Stimulated activated CD8-positive, alpha-beta memory T cell treated with anti-CD3 and anti-CD28 coated beads, Interleukin-15, amount 100 ng/mL, for 4 hours (primary cell): ENCODE data around the gene CPM.
A peak's percentile ranks its signal among the peaks of the same experiment; 100 is the strongest.
"Not testable (repeated sequence)": the region's sequence is repeated elsewhere in the genome, so short reads cannot be mapped to it uniquely, and the experiment has no call there.

Experiments used
- DNase-seq, 2 donors: peaks; one replicate each; pipeline ENCODE4 v3.0.0-alpha.2; 2020; ENCODE audit warnings: low read depth in 2 of 2

Gene CPM

GRCh38 chr12:68827895-68828671 lies 104.9 kb downstream of the CPM start:
- no peak for DNase-seq

DNA sequence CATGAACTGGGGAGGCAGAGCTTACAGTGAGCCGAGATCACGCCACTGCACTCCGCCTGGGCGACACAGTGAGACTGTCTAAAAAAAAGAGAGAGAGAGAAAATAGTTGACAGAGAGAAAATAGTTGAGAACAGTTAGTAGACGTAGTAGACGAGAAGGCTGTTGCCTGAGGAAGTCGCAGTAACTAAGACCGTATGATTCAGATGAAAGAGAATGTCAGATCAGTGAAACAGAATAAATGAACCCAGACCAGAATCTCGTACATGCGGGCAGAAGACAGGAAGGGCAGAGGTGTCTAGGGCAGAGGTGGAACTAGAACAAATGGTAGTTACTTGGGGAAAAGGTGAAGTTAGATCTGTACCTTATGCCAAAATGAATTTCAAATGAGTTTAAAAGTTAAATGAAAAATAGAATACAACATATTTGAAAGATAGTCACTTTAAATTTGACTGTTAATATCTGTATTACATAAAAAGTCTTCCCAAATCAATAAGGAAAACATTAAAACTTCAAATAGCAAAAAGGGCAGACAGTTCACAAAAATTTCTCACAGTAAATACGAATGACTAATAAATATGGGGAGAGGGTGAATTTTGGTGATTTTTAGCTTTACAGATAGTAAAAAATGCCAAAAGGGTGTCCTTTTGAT lies 107.3 kb downstream of the CPM start:
- DNase-seq = no peak

DNA sequence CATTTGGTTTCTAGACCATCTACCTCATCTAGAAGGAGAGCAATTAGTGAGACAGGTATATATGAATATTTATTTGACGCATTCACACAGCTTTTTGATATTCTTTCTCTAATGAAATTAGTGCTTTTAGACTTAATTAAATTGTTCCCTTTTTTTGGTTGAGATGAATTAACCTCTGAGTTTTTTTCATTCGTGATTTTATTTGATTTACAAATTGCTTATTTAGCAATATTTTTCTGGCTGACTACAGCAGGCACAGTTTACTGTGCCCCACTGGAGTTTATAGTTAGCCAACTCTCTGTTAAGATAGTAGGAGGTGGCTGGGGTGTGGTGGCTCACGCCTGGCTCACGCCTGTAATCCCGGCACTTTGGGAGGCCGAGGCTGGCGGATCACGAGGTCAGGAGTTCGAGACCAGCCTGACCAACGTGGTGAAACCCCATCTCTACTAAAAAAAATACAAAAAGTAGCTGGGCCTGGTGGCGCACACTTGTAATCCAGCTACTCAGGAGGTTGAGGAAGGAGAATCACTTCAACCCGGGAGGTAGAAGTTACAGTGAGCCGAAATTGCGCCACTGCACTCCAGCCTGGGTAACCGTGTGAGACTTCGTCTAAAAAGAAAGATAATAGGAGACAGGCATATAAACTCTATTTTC lies 108.2 kb downstream of the CPM start:
- DNase-seq = no peak

DNA sequence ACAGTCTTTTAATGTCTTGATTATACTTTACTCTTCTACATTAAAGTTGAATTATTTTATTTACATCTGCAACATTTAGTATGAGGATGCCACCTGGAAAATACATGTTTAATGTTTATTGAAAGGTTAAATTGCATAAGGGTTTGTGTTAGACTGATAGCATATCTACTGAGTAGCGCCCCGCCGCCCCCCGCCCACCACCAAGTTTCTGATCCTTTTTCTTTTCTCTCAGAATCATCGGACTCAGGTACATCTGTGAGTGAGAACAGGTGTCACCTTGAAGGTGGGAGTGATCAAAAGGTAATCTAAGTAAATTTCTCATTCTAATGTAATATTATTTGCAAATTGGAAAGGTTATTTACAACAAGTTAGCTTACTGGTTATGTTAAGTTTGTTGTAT lies 108.8 kb downstream of the CPM start:
- DNase-seq = no peak

DNA sequence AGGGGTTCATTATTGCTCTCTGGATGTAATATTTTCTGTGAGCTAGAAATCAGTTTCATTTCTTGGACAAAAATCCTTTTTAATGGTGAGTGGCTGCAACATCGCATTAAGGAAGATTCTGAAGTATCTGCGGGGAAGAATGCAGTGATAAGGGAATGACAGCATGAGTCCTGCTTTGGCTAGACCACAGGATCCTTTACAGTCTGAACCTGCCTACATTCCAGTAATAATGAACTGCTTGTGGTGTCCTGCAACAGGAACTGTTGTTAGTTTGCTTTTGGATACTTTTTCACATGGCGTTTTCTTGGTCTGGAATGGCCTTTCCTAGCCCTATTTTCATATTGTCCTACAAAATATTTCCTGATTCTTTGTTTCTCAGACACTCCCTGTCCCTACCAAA lies 109.3 kb downstream of the CPM start:
- no peak for DNase-seq

DNA sequence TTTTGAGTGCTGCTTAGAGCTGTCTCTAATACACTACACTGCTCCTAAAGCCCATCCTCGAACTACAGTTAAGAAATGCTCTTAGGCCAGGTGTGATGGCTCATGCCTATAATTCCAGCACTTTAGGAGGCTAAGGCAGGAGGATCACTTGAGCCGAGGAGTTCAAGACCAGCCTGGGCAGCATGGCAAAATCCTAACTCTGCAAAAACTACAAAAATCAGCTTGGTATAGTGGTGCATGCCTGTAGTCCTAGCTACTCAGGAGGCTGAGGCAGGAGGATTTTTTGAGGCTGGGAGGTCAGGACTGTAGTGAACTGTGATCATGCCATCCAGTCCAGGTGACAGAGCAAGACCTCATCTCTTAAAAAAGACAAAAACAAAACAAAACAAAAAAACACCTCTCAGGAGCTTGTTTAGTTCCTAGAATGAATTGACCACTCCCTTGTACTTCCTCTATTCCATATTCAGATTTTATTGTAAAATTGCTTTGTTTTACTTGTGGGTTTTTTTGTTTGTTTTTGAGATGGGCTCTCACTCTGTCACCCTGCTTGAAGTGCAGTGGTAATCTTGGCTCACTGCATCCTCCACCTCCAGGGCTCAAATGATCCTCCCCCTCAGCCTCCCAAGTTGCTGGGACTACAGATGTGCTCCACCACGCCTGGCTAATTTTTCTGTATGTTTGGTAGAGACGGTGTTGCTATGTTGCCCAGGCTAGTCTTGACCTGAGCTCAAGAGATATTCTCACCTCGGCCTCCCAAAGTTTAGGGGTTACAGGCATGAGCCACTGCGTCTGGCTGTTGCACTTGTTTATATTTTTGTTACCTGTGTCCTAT lies 111.4 kb downstream of the CPM start:
- no peak for DNase-seq

DNA sequence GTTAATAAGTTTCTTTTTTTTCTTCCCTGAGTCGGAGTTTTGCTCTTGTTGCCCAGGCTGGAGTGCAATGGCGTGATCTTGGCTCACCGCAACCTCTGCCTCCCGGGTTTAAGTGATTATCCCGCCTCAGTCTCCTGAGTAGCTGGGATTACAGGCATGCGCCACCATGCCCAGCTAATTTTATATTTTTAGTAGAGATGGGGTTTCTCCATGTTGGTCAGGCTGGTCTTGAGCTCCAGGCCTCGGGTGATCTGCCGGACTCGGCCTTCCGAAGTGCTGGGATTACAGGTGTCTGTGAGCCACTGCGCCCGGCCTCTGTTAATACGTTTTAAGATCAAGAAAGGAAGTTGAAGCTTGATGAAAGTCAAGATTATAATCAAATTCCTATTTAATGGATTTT lies 113.5 kb downstream of the CPM start:
- DNase-seq = not testable (repeated sequence)

DNA sequence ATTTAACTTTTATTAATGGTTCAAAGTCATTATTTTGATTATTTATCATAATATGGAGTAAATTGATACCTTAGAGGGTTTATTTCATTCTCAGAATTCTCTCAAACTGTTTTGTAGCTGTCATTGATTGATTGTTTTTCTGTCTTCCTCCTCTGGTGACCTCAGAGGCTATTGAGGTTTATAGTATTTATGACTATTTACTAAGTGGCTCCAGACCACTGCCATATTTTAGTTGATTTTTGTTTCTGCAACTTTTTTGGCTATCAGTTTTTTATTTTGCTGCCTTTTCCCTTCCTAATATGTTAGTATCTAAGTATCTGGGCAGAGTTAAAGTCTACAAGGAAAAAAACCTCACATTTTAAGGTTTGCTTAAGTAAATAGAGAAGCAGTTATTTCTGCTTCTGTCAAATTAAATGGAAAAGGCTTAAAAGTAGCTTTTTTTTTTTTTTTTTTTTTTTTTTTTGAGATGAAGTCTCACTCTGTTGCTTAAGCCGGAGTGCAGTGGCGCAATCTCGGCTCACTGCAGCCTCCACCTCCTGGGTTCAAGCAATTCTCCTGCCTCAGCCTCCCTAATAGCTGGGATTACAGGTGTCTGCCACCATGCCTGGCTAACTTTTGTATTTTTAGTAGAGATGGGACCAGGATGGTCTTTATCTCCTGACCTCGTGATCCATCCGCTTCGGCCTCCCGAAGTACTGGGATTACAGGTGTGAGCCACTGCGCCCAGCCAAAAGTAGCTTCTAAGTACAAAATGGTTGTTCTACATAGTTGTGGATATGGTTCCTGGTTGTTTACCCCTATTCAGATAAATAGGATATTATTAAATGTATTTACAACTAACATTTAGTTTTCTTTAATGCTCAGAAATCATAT lies 116.8 kb downstream of the CPM start:
- no peak for DNase-seq

GRCh38 chr12:68815232-68815927 lies 117.6 kb downstream of the CPM start:
- DNase-seq = no peak

- no peak for DNase-seq
Observed at GRCh38 chr12:68814490-68815231, 118.3 kb downstream of the CPM start.

DNA sequence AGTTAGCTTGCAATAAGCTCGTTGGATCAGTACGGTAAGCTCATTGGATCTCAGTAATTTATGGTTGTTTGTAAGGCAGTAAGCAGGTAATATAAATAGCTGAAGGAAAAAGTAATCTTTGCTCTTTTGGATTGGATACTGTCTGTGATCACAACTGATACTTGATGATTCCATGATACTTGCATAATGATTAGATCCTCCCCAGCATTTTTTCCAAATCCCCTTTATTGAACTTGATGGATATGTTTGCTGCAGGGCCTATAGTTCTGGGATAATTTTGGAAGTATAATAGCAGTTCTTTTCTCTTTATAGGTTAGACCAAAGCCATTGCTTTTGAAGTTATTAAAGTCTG lies 119.8 kb downstream of the CPM start:
- DNase-seq = no peak

DNA sequence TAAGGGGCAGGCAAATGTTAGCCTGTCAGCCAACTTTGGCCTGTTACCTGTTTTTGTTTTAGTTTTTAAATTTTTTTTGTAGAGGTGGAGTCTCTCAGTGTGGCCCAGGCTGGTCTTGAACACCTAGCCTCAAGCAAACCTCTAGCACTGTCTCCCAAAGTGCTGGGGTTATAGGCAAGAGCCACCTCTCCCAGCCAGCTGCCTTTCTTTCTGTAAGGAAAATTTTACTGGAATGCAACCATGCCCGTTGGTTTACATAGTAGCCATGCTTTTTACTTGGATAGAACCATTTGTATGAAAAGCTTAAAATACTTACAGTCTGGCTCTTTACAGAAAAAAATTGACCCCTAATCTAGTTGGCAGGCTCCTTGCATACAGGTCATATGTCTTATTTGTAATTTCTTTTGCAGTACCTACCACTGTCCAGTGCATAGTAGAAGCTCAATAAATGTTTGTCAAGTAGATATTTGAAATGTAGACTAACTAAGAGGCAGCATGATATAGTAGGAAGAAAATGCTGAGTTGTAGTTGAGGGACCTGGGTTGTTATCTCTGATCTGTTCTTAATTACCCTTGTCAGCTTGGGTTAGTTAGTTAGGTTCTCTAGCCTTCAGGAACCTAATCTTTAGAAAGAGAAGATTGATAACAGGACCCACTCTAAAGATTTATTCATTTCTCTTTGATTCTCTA lies 120.3 kb downstream of the CPM start:
- no peak for DNase-seq

DNA sequence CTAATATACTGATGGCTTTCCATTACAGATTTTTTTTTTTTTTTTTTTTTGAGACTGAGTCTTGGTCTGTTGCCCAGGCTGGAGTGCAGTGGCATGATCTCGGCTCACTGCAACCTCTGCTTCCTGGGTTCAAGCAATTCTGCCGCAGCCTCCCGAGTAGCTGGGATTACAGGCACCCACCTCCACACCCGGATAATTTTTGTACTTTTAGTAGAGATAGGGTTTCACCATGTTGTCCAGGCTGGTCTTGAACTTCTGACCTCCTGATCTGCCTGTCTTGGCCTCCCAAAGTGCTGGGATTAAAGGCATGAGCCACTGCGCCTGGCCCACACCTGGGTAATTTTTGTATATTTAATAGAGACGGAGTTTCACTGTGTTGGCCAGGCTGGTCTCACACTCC lies 121.4 kb downstream of the CPM start:
- not testable (repeated sequence) for DNase-seq

DNA sequence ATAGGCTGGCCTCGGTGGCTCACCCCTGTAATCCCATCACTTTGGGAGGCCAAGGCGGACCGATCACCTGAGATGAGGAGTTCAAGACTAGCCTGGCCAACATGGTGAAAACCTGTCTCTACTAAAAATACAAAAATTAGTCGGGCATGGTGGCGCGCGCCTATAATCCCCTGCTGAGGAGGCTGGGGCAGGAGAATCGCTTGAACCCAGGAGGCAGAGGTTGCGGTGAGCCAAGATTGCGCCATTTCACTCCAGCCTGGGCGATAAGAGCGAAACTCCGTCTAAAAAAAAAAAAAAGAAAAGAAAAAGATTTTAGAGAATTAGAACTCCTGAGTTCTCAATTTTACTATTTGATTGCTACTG lies 123.0 kb downstream of the CPM start:
- DNase-seq = not testable (repeated sequence)

DNA sequence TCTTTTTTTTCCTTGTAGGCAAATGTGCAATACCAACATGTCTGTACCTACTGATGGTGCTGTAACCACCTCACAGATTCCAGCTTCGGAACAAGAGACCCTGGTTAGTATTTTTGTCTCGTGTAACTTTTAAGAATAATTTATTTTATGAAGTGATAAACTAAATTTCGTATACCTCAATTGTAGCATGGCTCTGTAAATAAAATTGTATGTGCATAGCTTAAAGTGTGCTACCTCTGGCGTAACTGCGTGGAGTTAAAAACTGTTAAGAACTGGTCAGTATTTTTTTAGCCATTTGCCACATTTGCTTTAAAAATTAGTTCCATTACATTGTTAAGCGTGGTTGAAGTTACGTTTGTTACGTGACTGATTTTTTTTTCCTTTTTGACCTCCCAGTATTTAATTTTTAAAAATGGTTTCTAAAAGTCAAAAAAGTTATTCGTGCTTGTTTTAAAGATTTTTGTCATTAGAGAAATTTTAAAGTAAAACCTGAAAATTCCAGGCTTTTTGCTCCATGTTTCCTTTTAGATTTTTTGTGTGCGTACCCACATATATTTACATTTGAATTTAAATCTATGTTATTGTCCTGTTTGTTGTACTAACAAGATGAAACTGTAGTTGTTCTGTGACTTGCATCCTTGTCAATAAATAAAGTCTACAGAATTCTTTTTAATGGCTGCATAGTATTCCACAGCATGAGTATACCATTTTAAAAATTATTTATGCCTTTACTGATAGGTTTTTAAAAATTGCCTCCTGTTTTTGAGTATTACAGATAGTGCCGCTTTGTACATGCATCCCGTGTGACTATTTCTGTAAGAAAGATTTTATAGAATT lies 123.6 kb downstream of the CPM start:
- no peak for DNase-seq

GRCh38 chr12:68808388-68809189 lies 124.4 kb downstream of the CPM start:
- peak; percentile 36 for DNase-seq

GRCh38 chr12:68807576-68808387 lies 125.2 kb downstream of the CPM start, which contains the start of gene MDM2:
MDM2 (plus strand) TSS chr12:68808177; CDS start chr12:68808478, 301 bp downstream.
- DNase-seq = peak; percentile 88 to 94
